GM19397 (cell line): ENCODE data around the gene ADI1.
"Not testable (repeated sequence)": the region's sequence is repeated elsewhere in the genome, so short reads cannot be mapped to it uniquely, and the experiment has no call there.

Experiments
- ATAC-seq: cut with Tn5 transposase; IDR thresholded peaks from one replicate; pipeline ENCODE4 v1.9.1; 2021; ENCODE audit warnings: mild to moderate bottlenecking, moderate library complexity; ENCODE audit not compliant: unreplicated experiment

The ADI1 gene

DNA sequence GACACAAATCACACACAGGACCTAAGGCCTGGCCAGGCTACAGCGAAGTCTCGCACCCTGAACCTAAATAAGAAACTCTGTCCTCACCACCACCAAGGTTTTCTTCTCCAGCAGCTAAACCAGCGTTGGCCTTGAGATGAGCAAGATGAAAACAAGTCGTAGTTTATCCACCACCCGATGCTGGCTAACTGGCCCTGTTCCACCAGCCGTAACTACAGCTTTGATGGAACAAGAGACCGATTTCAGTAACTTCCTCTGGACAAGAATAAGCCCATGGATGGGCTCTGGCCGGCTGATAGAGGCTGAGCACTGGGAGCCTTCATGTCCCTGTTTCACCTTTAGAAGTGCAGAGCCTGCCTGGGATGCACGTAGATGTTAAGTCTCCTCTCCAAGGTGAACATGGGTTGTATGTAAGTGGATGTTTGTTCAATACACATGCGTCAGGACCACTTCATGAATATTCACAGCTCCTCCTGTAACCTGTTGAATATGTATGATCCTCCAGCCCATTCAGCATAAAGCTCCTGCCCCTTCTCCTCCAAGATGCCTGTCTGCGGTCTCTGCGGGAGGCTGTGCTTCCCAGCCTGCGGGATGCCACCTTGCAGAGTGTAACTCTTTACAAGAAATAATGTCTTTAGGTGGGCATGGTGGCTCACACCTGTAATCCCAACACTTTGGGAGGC lies 24.2 kb downstream of the ADI1 start:
- no peak for ATAC-seq

DNA sequence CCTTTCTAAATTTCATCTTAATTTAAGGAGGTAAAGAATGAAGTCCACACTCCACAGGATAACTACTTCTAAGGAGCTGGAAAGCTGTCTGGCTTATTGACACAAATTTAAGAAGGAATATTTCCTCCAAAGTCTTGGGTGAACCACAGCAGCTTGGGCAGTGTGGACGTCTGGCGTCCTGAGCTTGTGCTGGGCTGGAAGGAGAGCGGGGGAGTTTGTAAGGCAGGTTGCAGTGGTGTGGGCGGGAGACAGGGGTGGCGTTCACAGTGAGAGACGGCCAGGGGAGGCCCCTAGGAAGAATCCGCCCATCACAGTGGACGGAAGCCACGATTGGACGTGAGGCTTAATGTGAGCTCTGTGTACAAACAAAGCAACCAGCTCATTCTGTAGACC lies 25.7 kb downstream of the ADI1 start:
- ATAC-seq: no peak

- ATAC-seq: no peak
Observed at GRCh38 chr2:3492951-3493614, 26.2 kb downstream of the ADI1 start.

DNA sequence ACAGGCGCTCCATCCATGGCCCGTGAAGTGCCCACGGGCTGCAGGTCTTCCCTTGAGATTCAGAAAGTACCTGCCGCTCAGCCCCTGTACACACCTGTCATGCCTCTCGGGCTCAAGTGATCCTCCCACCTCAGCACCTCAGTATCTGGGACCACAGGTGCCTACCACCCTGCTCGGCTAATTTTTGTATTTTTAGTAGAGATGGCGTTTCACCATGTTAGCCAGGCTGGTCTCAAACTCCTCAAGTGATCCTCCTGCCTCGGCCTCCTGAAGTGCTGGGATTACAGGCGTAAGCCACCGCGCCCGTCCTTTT lies 26.9 kb downstream of the ADI1 start:
- not testable (repeated sequence) for ATAC-seq

- ATAC-seq: no peak
Observed at GRCh38 chr2:3491716-3492474, 27.4 kb downstream of the ADI1 start.

- no peak for ATAC-seq
Observed at GRCh38 chr2:3491306-3491705, 28.0 kb downstream of the ADI1 start.

DNA sequence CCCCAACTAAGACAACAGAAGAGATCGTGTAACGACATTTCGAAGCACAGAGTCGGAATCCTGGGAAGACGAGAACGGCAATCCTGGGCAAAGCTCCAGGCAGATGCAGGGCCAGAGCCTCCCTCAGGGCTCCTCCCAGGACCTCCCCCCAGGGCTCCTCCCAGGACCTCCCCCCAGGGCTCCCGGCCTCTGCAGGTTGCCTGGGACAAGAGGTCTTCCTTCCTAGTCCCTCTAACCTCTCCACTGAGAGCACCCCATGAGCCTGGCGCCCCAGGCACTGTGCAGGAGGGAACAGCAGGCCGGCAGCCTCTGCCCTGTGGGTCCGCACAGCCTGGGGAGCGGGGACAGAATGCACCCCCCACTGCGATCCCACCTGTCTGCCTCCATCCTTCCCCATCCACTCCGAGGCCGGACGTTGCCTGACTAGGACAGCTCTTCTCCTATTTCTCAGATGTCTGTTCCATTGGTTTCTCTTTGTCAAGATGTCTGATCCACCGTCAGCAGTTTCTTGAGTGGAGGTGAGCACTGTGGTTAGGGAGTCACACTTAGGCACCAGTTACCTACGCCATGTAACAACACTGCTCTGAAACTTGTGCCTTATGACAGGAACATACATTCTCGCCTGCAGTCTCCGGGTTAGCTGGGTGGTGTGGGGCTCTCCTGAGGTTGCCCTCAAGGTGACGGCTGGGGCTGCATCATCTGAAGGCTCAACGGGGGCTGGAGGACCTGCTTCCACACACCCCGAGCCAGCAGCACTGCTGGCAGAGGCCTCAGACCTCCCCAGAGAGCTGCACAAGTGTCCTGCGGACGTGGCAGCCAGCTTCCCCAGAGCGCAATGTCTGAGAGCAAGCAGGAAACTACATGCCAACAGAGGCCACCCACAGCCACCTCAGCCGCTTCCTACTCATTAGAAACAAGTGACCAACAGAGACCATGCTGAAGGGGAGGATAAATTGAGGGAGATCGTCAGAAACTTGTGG lies 28.9 kb downstream of the ADI1 start:
- no peak for ATAC-seq

GRCh38 chr2:3489764-3490115 lies 29.6 kb downstream of the ADI1 start:
- no peak for ATAC-seq

GRCh38 chr2:3488855-3489763 lies 30.2 kb downstream of the ADI1 start:
- no peak for ATAC-seq

DNA sequence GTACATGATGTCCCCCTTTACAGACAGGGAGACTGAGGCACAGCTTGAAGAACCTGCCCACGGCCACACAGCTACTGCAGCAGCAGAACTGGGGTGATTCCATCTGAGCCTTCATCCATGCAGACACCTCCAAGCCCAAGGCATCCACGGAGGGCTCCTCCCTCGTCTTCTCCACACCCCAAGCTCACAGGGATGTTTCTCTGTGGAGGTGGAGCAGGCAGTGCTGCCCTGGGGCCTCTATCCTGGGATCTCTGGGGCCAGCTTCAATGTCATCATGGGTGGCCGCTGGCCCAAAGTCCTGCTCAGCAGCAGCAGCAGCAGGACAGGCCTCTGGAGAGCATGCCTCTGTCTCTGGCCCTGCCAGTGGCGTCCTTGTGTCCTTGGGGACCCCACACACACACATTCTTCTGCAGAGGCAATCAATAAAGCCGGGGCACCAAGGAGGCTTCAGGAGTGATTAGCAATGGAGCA lies 31.2 kb downstream of the ADI1 start:
- no peak for ATAC-seq

DNA sequence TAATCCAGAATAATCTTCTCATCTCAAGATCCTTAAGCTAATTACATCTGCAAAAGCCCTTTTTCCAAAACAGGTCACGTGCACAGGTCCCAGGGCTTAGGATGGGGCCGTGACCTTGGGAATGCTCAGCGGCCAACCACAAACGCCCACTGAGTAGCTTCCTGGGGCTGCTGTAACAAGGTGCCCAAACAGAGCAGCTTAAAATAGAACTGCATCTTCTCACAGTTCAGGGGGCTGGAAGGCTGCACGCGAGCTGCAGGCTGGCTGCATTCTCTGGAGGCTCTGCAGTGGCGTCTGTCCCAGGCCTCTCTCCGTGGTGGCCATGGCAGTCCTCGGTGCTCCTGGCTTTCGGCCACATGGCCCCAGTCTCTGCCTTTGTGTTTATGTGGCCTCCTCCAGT lies 31.9 kb downstream of the ADI1 start:
- no peak for ATAC-seq

GRCh38 chr2:3487028-3487425 lies 32.3 kb downstream of the ADI1 start:
- ATAC-seq: no peak

DNA sequence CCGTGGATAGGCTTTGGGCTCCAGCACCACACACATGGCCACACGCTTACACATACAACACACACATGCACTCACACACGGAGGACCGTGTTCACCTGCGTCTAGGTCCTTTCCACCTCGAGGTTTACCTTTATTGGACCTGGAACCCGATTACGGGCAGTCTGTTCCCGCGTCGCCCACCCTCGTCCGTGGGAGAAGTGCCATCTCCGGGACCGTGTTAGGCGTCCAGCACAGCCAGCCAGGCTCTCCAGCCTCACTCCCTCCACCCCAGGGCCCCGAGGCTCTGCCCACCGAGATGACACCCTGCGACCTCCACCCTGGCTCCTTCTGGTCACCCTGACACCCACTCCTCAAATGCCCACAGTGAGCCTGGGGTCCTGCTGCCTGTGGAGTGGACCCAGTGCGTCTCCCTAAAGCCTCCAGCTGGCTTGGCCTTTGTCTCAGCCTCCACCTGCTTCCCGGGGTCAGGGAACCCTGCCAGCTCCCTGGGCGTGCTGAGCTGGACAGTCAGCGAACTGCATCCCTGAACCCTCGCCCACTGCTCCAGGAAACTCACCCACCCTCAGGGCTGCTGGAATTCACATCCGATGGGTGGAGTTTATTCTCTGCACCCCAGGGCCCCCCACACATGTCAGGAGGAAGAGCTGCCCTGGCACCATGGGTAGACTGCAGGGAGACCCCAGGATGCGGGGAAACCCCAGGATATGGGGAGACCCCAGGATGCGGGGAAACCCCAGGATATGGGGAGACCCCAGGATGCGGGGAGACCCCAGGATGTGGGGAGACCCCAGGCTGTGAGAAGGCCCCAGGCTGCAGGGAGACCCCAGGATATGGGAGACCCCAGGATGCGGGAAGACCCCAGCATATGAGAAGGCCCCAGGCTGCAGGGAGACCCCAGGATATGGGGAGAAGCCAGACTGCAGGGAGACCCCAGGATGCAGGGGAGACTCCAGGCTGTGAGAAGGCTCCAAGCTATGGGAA lies 33.0 kb downstream of the ADI1 start:
- no peak for ATAC-seq

DNA sequence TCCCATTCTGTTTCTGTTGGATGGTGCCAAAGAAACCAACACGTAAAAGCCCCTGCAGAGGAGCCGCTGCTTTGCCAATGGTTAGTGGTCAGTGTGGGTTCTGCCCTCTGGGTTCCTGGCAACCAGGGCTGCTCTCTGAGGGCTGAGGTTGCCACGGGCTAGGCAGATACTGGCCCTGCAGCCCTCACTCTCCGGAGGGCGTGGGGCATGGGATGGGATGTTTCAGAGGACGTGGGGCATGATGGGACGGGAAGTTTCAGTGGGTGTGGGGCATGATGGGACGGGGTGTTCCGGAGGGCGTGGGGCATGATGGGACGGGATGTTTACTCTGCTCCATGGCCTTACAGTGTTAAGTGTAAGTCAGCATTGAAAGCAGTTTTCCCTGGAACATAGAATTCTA lies 34.2 kb downstream of the ADI1 start:
- ATAC-seq: no peak

GRCh38 chr2:3483986-3484960 lies 35.1 kb downstream of the ADI1 start:
- ATAC-seq: no peak

- ATAC-seq: no peak
Observed at GRCh38 chr2:3483227-3483985, 35.9 kb downstream of the ADI1 start.

- no peak for ATAC-seq
Observed at GRCh38 chr2:3482363-3482821, 36.9 kb downstream of the ADI1 start.
